GM12878 (cell line): ENCODE results near the gene UBE2E1. TPM values are rescaled to one million over a fixed set of nuclear protein-coding genes. Genes with fewer than 3 reads are reported as not detected.

Source experiments
- ATAC-seq: fragments of 200-7000 bp; cut with Tn5 transposase; 3 replicates; pipeline ENCODE4 v1.9.1; 2020; ENCODE audit warnings: mild to moderate bottlenecking, moderate library complexity
- BruUV-seq: library from RNA; stranded (reverse); fragments of 400-500 nt; replicated peaks from 2 replicates; lab custom pipeline; 2021; lab: Mats Ljungman, UMichigan
- CTCF ChIA-PET: fragments of 300-600 bp; sonication (Branson Sonifier 250); formaldehyde crosslinking; extraction: SDS; loops from one replicate; lab custom pipeline; 2021; ENCODE audit warnings: inconsistent platforms; lab: Yijun Ruan, JAX
- POLR2A ChIA-PET: fragments of 350-600 bp; formaldehyde crosslinking; extraction: SDS; loops from one replicate; lab custom pipeline; 2021; ENCODE audit warnings: inconsistent platforms; lab: Charles Lee
- RAD21 ChIA-PET: fragments of 300-600 bp; sonication (Branson Sonifier 250); formaldehyde crosslinking; loops from one replicate; lab custom pipeline; 2023; ENCODE audit warnings: antibody characterized with exemption; ENCODE audit not compliant: unreplicated experiment; lab: Charles Lee
- SMC1A ChIA-PET: fragments of 300-600 bp; sonication (Branson Sonifier 250); formaldehyde crosslinking; loops from one replicate; lab custom pipeline; 2023; ENCODE audit not compliant: unreplicated experiment, uncharacterized antibody; lab: Charles Lee
- DNase-seq: peaks from one replicate; pipeline ENCODE4 v3.0.0-alpha.2; 2011; ENCODE audit warnings: low read depth, low spot score
- FAIRE-seq: peaks from 3 replicates; lab custom pipeline; 2011; peaks lifted over from hg19 to GRCh38; lab: Jason Lieb, UNC
- H2AFZ ChIP-seq: 2 replicates; pipeline ENCODE4 v1.6.0; 2011; ENCODE audit warnings: low read depth, low read length, control low read depth; ENCODE audit not compliant: control insufficient read depth
- H3K27ac ChIP-seq: 2 replicates; pipeline ENCODE4 v1.5.1; 2011; ENCODE audit warnings: control low read depth; ENCODE audit not compliant: control insufficient read depth, insufficient read depth
- H3K27me3 ChIP-seq, 2 experiments: replicated peaks in 1 of 2; 2 replicates each; pipeline versions ENCODE4 v1.6.0 to v1.6.1; 2011; ENCODE audit warnings: low read length in 1 of 2; ENCODE audit not compliant: control insufficient read depth in 2 of 2, insufficient read depth in 2 of 2
- H3K36me3 ChIP-seq, 2 experiments: 2 replicates each; pipeline ENCODE4 v1.5.1; 2011; ENCODE audit warnings: low read length in 1 of 2; ENCODE audit not compliant: control insufficient read depth in 2 of 2, insufficient read depth in 2 of 2
- H3K4me1 ChIP-seq: 2 replicates; pipeline ENCODE4 v1.6.1; 2011; ENCODE audit warnings: mild to moderate bottlenecking, low read length, moderate library complexity, mixed read lengths; ENCODE audit not compliant: control insufficient read depth, insufficient read depth
- H3K4me2 ChIP-seq: 2 replicates; pipeline ENCODE4 v1.6.0; 2011; ENCODE audit warnings: control low read depth; ENCODE audit not compliant: control insufficient read depth, insufficient read depth
- H3K4me3 ChIP-seq: fragments of 200-600 bp; sonication (generic); 2 replicates; pipeline ENCODE4 v1.5.1; 2016
- H3K79me2 ChIP-seq: 2 replicates; pipeline ENCODE4 v1.6.0; 2011; ENCODE audit warnings: low read length; ENCODE audit not compliant: control insufficient read depth, insufficient read depth
- H3K9ac ChIP-seq: 2 replicates; pipeline ENCODE4 v1.8.0; 2011; ENCODE audit warnings: low read length, control low read depth, mixed read lengths; ENCODE audit not compliant: control insufficient read depth, insufficient read depth
- H3K9me3 ChIP-seq: replicated peaks from 3 replicates; pipeline ENCODE4 v1.5.1; 2011; ENCODE audit warnings: mild to moderate bottlenecking, low read length; ENCODE audit not compliant: control insufficient read depth, insufficient read depth
- H4K20me1 ChIP-seq: 2 replicates; pipeline ENCODE4 v1.6.0; 2011; ENCODE audit not compliant: control insufficient read depth, insufficient read depth
- ATF7 ChIP-seq: fragments of 450-650 bp; IDR thresholded peaks from 2 replicates; pipeline ENCODE4 v1.6.1; 2016; ENCODE audit warnings: low read depth, mild to moderate bottlenecking
- CHD2 ChIP-seq: IDR thresholded peaks from 2 replicates; pipeline ENCODE4 v1.6.1; 2011; ENCODE audit warnings: low read depth, low read length, improper control_type of control experiment, borderline replicate concordance
- CREM ChIP-seq: IDR thresholded peaks from 2 replicates; pipeline ENCODE4 v1.6.1; 2014; ENCODE audit warnings: antibody characterized with exemption, low read depth
- HDAC6 ChIP-seq: fragments of 200-600 bp; sonication (generic); IDR thresholded peaks from one replicate; pipeline ENCODE4 v1.8.0; 2017; ENCODE audit warnings: antibody characterized with exemption; ENCODE audit not compliant: unreplicated experiment
- JUNB ChIP-seq: IDR thresholded peaks from 2 replicates; pipeline ENCODE4 v1.6.1; 2016; ENCODE audit warnings: antibody characterized with exemption, mild to moderate bottlenecking
- JUND ChIP-seq: IDR thresholded peaks from 2 replicates; pipeline ENCODE4 v1.6.1; 2012; ENCODE audit warnings: low read depth, mild to moderate bottlenecking, low read length, improper control_type of control experiment, moderate library complexity
- MXI1 ChIP-seq: fragments of 150-350 bp; IDR thresholded peaks from 2 replicates; pipeline ENCODE4 v1.6.1; 2011; ENCODE audit warnings: low read depth, mild to moderate bottlenecking, inconsistent platforms, low read length, improper control_type of control experiment
- NR2C1 ChIP-seq: fragments of 450-650 bp; IDR thresholded peaks from 2 replicates; pipeline ENCODE4 v1.6.1; 2017; ENCODE audit warnings: antibody characterized with exemption, mild to moderate bottlenecking, moderate library complexity
- POLR2A ChIP-seq: IDR thresholded peaks from 2 replicates; pipeline ENCODE4 v1.6.1; 2011; ENCODE audit warnings: low read depth, mild to moderate bottlenecking, low read length
- RAD21 ChIP-seq: IDR thresholded peaks from 2 replicates; pipeline ENCODE4 v1.6.1; 2011; ENCODE audit warnings: mild to moderate bottlenecking, low read depth, low read length, moderate library complexity; ENCODE audit not compliant: insufficient read depth
- RCOR1 ChIP-seq: conservative IDR thresholded peaks from 2 replicates; pipeline ENCODE4 v1.6.1; 2012; ENCODE audit warnings: low read depth, low read length, improper control_type of control experiment
- SIX5 ChIP-seq: IDR thresholded peaks from 2 replicates; pipeline ENCODE4 v1.6.1; 2011; ENCODE audit warnings: mild to moderate bottlenecking, low read depth, low read length, moderate library complexity; ENCODE audit not compliant: severe bottlenecking
- SMC3 ChIP-seq: IDR thresholded peaks from 2 replicates; pipeline ENCODE4 v1.6.1; 2011; ENCODE audit warnings: low read length, improper control_type of control experiment, borderline replicate concordance
- SREBF1 ChIP-seq: IDR thresholded peaks from 2 replicates; pipeline ENCODE4 v1.6.1; 2012; ENCODE audit warnings: mild to moderate bottlenecking, low read length
- ZBED1 ChIP-seq: IDR thresholded peaks from 2 replicates; pipeline ENCODE4 v1.6.1; 2016; ENCODE audit warnings: borderline replicate concordance
- WGBS: methylation state at CpG from one replicate; pipeline ENCODE4 v1.1.6; 2016; ENCODE audit warnings: low lambda C conversion rate; ENCODE audit not compliant: insufficient replicate concordance, insufficient coverage; ENCODE audit errors: missing lambda C conversion rate; 5-methylcytosine and 5-hydroxymethylcytosine counted together
- in situ Hi-C: fragments of 300-500 bp; cut with MboI; formaldehyde crosslinking; loops from 9 replicates; pipeline ENCODE4 v1.14.3; 2018; ENCODE audit warnings: mixed read lengths
- intact Hi-C: fragments of 100-400 bp; cut with micrococcal nuclease; formaldehyde crosslinking; loops from one replicate; pipeline ENCODE4 v1.14.2; 2022; ENCODE audit not compliant: unreplicated experiment
- polyA plus RNA-seq, 11 experiments: library from polyadenylated mRNA; depleted of rRNA in 4 of 11; unstranded in 6 of 11; stranded (reverse) in 5 of 11; fragments of >200 nt; fragmentation: Nextera tagmentation in 4 of 11; fragmentation: Illumina TruSeq in 1 of 11; extraction: Ambion mirVana in 4 of 11; extraction: Trizol in 1 of 11; gene quantifications; 1 replicate in 1 of 11; 2 replicates in 10 of 11; pipeline versions ENCODE4 v1.2.1 to v1.2.3, GENCODE V29; 2011 to 2016; ENCODE audit warnings: inconsistent platforms in 2 of 11, missing spikeins in 2 of 11, low read depth in 1 of 11
- total RNA-seq, 4 experiments: library from RNA; depleted of rRNA in 3 of 4; stranded (reverse); fragments of >200 nt in 3 of 4; fragmentation: Illumina TruSeq in 1 of 4; extraction: Trizol in 1 of 4; gene quantifications; 2 replicates each; pipeline versions ENCODE4 v1.2.1 to v1.2.3, GENCODE V29; 2013 to 2021
- TF ChIP-seq, protein P1 (sequence below): fragments of 450-650 bp; IDR thresholded peaks from 2 replicates; pipeline ENCODE4 v1.6.1; 2016; ENCODE audit warnings: mild to moderate bottlenecking
- TF ChIP-seq, protein P2 (sequence below): fragments of 450-650 bp; IDR thresholded peaks from 2 replicates; pipeline ENCODE4 v1.6.1; 2017; ENCODE audit warnings: mild to moderate bottlenecking, low read depth, inconsistent platforms; ENCODE audit not compliant: poor library complexity, severe bottlenecking
- TF ChIP-seq, protein P3 (sequence below): fragments of 450-650 bp; IDR thresholded peaks from 2 replicates; pipeline ENCODE4 v1.6.1; 2017; ENCODE audit warnings: mild to moderate bottlenecking, moderate library complexity

The UBE2E1 gene
- total and polyA plus RNA-seq, 10 of the 15 experiments (the other 5 are each of a cell fraction or from before 2014, with no cell fraction given), result 18.7 to 425 (median 147) TPM

DNA sequence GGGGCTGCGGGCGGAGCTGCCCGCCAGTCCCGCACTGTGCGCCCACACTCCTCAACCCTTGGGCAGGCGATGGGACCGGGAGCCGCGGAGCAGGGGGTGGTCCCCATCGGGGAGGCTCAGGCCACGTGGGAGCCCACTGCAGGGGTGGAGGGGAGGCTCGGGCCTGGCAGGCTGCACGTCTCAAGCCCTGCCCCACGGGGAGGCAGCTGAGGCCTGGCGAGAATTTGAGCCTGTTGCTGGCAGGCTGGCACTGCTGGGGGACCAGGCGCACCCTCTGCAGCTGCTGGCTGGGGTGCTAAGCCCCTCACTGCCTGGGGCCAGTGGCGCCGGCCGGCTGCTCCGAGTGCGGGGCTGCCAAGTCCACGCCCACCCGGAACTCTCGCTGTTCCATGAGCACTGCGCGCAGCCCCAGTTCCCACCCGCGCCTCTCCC is 76.7 kb downstream of the UBE2E1 start:
- Histone ChIP-seq H3K27ac (no peak overlapping the region), H3K9ac (no peak overlapping the region), H2AFZ (no peak overlapping the region), H3K9me3 (no peaks in the 10 kb centered on the region), H3K36me3 (peaks cover 5 to 6% of the 10 kb centered on the region in 2 experiments; a peak in 3 of 4 replicates), H4K20me1 (no peaks in the 10 kb centered on the region; the same call in 1 of the 2 replicates)
- no peak; the same call in 2 of the 3 replicates for ATAC-seq
- ChIA-PET SMC1A (interaction anchor here (1.1 to 1.2 kb wide), 2 partner anchors 34 to 687 kb away, joined by 3 to 4 read pairs; partner anchors contain the start of genes NKIRAS1 and RPL15), CTCF (interaction anchor here (0.6 kb wide), 1 partner anchor 26 kb away, joined by 4 read pairs; no protein-coding TSS in a partner anchor), RAD21 (no interaction called here)
- intact Hi-C loops, result no loop called here
- TF ChIP-seq HDAC6 (no peak), JUNB (no peak), CREM (no peak), ATF7 (no peak), SMC3 (no peak), RCOR1 (no peak), RAD21 (no peak), POLR2A (no peak), CHD2 (no peak), NR2C1 (no peak), SIX5 (no peak), SREBF1 (no peak), ZBED1 (no peak), MXI1 (no peak), JUND (no peak)
- TF ChIP-seq, protein P1, sequence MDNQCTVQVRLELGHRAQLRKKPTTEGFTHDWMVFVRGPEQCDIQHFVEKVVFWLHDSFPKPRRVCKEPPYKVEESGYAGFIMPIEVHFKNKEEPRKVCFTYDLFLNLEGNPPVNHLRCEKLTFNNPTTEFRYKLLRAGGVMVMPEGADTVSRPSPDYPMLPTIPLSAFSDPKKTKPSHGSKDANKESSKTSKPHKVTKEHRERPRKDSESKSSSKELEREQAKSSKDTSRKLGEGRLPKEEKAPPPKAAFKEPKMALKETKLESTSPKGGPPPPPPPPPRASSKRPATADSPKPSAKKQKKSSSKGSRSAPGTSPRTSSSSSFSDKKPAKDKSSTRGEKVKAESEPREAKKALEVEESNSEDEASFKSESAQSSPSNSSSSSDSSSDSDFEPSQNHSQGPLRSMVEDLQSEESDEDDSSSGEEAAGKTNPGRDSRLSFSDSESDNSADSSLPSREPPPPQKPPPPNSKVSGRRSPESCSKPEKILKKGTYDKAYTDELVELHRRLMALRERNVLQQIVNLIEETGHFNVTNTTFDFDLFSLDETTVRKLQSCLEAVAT, result no peak
- TF ChIP-seq, protein P2, sequence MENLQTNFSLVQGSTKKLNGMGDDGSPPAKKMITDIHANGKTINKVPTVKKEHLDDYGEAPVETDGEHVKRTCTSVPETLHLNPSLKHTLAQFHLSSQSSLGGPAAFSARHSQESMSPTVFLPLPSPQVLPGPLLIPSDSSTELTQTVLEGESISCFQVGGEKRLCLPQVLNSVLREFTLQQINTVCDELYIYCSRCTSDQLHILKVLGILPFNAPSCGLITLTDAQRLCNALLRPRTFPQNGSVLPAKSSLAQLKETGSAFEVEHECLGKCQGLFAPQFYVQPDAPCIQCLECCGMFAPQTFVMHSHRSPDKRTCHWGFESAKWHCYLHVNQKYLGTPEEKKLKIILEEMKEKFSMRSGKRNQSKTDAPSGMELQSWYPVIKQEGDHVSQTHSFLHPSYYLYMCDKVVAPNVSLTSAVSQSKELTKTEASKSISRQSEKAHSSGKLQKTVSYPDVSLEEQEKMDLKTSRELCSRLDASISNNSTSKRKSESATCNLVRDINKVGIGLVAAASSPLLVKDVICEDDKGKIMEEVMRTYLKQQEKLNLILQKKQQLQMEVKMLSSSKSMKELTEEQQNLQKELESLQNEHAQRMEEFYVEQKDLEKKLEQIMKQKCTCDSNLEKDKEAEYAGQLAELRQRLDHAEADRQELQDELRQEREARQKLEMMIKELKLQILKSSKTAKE, result no peak
- TF ChIP-seq, protein P3, sequence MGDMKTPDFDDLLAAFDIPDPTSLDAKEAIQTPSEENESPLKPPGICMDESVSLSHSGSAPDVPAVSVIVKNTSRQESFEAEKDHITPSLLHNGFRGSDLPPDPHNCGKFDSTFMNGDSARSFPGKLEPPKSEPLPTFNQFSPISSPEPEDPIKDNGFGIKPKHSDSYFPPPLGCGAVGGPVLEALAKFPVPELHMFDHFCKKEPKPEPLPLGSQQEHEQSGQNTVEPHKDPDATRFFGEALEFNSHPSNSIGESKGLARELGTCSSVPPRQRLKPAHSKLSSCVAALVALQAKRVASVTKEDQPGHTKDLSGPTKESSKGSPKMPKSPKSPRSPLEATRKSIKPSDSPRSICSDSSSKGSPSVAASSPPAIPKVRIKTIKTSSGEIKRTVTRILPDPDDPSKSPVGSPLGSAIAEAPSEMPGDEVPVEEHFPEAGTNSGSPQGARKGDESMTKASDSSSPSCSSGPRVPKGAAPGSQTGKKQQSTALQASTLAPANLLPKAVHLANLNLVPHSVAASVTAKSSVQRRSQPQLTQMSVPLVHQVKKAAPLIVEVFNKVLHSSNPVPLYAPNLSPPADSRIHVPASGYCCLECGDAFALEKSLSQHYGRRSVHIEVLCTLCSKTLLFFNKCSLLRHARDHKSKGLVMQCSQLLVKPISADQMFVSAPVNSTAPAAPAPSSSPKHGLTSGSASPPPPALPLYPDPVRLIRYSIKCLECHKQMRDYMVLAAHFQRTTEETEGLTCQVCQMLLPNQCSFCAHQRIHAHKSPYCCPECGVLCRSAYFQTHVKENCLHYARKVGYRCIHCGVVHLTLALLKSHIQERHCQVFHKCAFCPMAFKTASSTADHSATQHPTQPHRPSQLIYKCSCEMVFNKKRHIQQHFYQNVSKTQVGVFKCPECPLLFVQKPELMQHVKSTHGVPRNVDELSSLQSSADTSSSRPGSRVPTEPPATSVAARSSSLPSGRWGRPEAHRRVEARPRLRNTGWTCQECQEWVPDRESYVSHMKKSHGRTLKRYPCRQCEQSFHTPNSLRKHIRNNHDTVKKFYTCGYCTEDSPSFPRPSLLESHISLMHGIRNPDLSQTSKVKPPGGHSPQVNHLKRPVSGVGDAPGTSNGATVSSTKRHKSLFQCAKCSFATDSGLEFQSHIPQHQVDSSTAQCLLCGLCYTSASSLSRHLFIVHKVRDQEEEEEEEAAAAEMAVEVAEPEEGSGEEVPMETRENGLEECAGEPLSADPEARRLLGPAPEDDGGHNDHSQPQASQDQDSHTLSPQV, result no peak
- TF ChIP-seq, all 136 proteins: peak for 0
- no peaks in the 10 kb centered on the region for H3K27me3 ChIP-seq
- H3K79me2 ChIP-seq, result peaks cover 12% of the 10 kb centered on the region
- no peak for DNase-seq
- BruUV-seq, result no TSS peak
- FAIRE-seq, result no peak
- H3K4me2 ChIP-seq, result no peak overlapping the region
- no peaks in the 10 kb centered on the region for H3K4me1 ChIP-seq
- in situ Hi-C loops, result no loop called here
- POLR2A ChIA-PET, result no interaction called here
- H3K4me3 ChIP-seq, result no peak overlapping the region
- WGBS, result 98% methylated on average over 12 of the region's 28 CpGs
